Measurements from ENCODE around the gene LRP5. TPM values are rescaled to one million over a fixed set of nuclear protein-coding genes. Genes with fewer than 3 reads are reported as not detected.

Gene LRP5
- total and polyA plus RNA-seq, 2 experiments from 2014 or later = 43.9 to 54.3 TPM

DNA sequence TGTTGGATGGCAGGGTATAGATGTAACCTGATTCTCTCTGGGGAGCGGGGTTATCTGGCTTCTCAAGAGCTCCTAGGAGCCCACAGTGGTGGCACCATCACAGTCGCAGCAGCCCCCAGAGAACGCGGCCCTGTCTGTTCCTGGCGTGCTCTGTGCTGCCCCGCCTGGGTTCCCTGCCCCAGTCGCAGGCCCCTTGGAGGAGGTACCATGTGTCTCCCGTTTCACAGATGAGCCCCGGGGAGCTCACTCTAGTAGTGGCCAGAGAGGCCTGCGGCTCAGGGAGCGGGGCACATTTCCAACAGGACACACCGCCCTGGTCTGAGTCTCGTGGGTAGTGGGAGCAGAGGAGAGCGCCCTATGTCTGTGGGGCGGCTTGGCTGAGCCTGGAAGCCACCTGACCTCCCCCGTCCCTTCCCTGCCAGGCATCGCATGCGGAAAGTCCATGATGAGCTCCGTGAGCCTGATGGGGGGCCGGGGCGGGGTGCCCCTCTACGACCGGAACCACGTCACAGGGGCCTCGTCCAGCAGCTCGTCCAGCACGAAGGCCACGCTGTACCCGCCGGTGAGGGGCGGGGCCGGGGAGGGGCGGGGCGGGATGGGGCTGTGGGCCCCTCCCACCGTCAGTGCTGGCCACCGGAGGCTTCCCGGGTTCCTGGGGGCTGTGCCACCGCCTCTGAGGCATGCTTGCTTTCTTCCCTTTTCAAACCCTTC lies 127.1 kb downstream of the LRP5 start:
- no peaks in the 10 kb centered on the region for H3K36me3 ChIP-seq (replicated peaks; ENCODE audit: insufficient read depth, low read depth)
- H3K4me2 ChIP-seq = no peak overlapping the region
- DNase-seq (ENCODE audit: low spot score) = no peak
- no peak overlapping the region for H3K27ac ChIP-seq
- no peak overlapping the region for H2AFZ ChIP-seq
- no peak for TF ChIP-seq EZH2phosphoT487 (IDR thresholded peaks at IDR 0.05; ENCODE audit: low read depth, severe bottlenecking, unreplicated experiment)
- TF ChIP-seq, protein P1, sequence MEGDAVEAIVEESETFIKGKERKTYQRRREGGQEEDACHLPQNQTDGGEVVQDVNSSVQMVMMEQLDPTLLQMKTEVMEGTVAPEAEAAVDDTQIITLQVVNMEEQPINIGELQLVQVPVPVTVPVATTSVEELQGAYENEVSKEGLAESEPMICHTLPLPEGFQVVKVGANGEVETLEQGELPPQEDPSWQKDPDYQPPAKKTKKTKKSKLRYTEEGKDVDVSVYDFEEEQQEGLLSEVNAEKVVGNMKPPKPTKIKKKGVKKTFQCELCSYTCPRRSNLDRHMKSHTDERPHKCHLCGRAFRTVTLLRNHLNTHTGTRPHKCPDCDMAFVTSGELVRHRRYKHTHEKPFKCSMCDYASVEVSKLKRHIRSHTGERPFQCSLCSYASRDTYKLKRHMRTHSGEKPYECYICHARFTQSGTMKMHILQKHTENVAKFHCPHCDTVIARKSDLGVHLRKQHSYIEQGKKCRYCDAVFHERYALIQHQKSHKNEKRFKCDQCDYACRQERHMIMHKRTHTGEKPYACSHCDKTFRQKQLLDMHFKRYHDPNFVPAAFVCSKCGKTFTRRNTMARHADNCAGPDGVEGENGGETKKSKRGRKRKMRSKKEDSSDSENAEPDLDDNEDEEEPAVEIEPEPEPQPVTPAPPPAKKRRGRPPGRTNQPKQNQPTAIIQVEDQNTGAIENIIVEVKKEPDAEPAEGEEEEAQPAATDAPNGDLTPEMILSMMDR (IDR thresholded peaks at IDR 0.05; ENCODE audit: poor library complexity) = no peak
- TF ChIP-seq EZH2 (IDR thresholded peaks at IDR 0.05; ENCODE audit: borderline replicate concordance) = no peak
- WGBS (ENCODE audit: low lambda C conversion rate, missing lambda C conversion rate) = 94% methylated on average over 18 of the region's 38 CpGs
- H3K4me1 ChIP-seq (ENCODE audit: insufficient read depth) = peaks cover 9% of the 10 kb centered on the region
- H3K4me3 ChIP-seq = no peak overlapping the region
- no peaks in the 10 kb centered on the region for H4K20me1 ChIP-seq (ENCODE audit: insufficient read depth, poor library complexity, severe bottlenecking)
- no peaks in the 10 kb centered on the region for H3K9me3 ChIP-seq (ENCODE audit: low read depth)
- H3K27me3 ChIP-seq = no peaks in the 10 kb centered on the region
- no peaks in the 10 kb centered on the region for H3K79me2 ChIP-seq
- no peaks in the 10 kb centered on the region for H3K9me2 ChIP-seq (replicated peaks; ENCODE audit: insufficient read depth)

DNA sequence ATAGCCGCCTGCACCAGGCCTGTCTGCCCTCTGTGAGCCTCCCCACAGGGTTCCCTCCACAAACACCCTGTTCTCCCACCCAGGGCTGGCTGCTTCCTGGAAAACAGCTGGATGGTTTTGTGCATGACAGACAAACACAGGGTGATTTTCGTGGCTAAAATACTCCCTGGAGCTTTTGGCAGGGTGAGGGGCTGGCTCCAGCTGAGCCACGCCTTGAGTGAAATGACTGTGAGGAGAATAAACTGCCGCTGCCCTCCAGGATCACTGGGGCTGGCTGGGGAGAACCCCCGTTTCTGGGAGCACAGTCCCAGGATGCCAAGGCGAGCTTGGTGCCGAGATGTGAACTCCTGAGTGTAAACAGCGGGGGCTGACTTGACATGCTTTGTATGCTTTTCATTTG lies 127.8 kb downstream of the LRP5 start:
- WGBS (ENCODE audit: low lambda C conversion rate, missing lambda C conversion rate) = 78% methylated on average over 8 of the region's 8 CpGs
- H3K4me1 ChIP-seq (ENCODE audit: insufficient read depth) = peaks cover 9% of the 10 kb centered on the region
- no peaks in the 10 kb centered on the region for H4K20me1 ChIP-seq (ENCODE audit: insufficient read depth, poor library complexity, severe bottlenecking)
- H3K27ac ChIP-seq = no peak overlapping the region
- DNase-seq (ENCODE audit: low spot score) = no peak
- H3K27me3 ChIP-seq = no peaks in the 10 kb centered on the region
- H3K4me2 ChIP-seq = no peak overlapping the region
- H2AFZ ChIP-seq = no peak overlapping the region
- H3K79me2 ChIP-seq = no peaks in the 10 kb centered on the region
- TF ChIP-seq, protein P1 (IDR thresholded peaks at IDR 0.05; ENCODE audit: poor library complexity) = no peak
- no peak for TF ChIP-seq EZH2 (IDR thresholded peaks at IDR 0.05; ENCODE audit: borderline replicate concordance)
- no peak for TF ChIP-seq EZH2phosphoT487 (IDR thresholded peaks at IDR 0.05; ENCODE audit: low read depth, severe bottlenecking, unreplicated experiment)
- no peaks in the 10 kb centered on the region for H3K9me3 ChIP-seq (ENCODE audit: low read depth)
- H3K36me3 ChIP-seq (replicated peaks; ENCODE audit: insufficient read depth, low read depth) = no peaks in the 10 kb centered on the region
- no peak overlapping the region for H3K4me3 ChIP-seq
- no peaks in the 10 kb centered on the region for H3K9me2 ChIP-seq (replicated peaks; ENCODE audit: insufficient read depth)

DNA sequence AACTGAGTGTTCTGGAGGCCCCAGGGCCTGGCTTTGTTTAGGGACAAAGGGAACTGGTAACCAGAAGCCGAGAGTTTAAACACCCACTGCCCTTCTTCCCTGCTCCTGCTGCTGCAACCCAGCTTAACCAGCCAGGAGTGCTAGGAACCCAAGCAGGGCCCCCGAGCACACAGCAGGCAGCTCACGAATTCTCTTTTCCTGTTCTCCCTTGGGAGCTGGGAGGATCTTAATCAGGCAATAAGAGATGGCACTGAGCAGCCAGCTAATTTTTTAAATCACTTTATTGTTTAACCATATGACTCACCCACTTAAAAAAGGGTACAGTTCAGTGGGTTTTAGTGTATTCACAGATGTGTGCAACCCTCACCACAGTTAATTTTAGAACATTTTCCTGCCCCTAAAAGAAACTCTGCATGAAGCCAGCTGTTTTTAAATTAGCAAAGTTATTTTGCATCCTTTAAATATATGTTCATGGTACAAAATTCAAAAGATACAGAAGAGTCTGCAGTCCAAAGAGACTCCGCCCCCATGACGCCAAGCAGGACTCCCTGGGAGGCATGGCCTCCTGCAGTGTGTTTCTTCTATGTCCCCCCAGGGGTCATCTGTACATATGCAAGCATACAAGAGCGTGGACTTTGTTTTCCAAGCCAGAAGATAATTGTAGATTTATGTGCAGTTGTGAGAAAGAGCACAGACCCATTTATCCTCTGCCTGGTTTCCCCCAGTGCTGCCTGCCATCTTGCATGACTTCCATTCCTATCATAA lies 129.3 kb downstream of the LRP5 start:
- Histone ChIP-seq H3K27ac (peak overlapping the region; percentile 10), H2AFZ (no peak overlapping the region), H3K79me2 (no peaks in the 10 kb centered on the region), H3K4me1 (ENCODE audit: insufficient read depth) (peaks cover 9% of the 10 kb centered on the region), H3K9me3 (ENCODE audit: low read depth) (no peaks in the 10 kb centered on the region), H4K20me1 (ENCODE audit: insufficient read depth, poor library complexity, severe bottlenecking) (no peaks in the 10 kb centered on the region), H3K36me3 (replicated peaks; ENCODE audit: insufficient read depth, low read depth) (no peaks in the 10 kb centered on the region), H3K4me3 (no peak overlapping the region), H3K9me2 (replicated peaks; ENCODE audit: insufficient read depth) (no peaks in the 10 kb centered on the region), H3K27me3 (no peaks in the 10 kb centered on the region), H3K4me2 (no peak overlapping the region)
- WGBS (ENCODE audit: low lambda C conversion rate, missing lambda C conversion rate) = 52% methylated on average over 6 of the region's 6 CpGs
- TF ChIP-seq EZH2phosphoT487 (IDR thresholded peaks at IDR 0.05; ENCODE audit: low read depth, severe bottlenecking, unreplicated experiment) = no peak
- TF ChIP-seq EZH2 (IDR thresholded peaks at IDR 0.05; ENCODE audit: borderline replicate concordance) = no peak
- no peak for DNase-seq (ENCODE audit: low spot score)

GRCh38 chr11:68442433-68442832 lies 130.0 kb downstream of the LRP5 start:
- no peak overlapping the region for H3K4me3 ChIP-seq
- H3K36me3 ChIP-seq (replicated peaks; ENCODE audit: insufficient read depth, low read depth) = no peaks in the 10 kb centered on the region
- H3K9me3 ChIP-seq (ENCODE audit: low read depth) = no peaks in the 10 kb centered on the region
- H3K9me2 ChIP-seq (replicated peaks; ENCODE audit: insufficient read depth) = no peaks in the 10 kb centered on the region
- DNase-seq (ENCODE audit: low spot score) = no peak
- H4K20me1 ChIP-seq (ENCODE audit: insufficient read depth, poor library complexity, severe bottlenecking) = no peaks in the 10 kb centered on the region
- H2AFZ ChIP-seq = no peak overlapping the region
- H3K4me2 ChIP-seq = no peak overlapping the region
- H3K27me3 ChIP-seq = no peaks in the 10 kb centered on the region
- no peak for TF ChIP-seq EZH2 (IDR thresholded peaks at IDR 0.05; ENCODE audit: borderline replicate concordance)
- no peak for TF ChIP-seq EZH2phosphoT487 (IDR thresholded peaks at IDR 0.05; ENCODE audit: low read depth, severe bottlenecking, unreplicated experiment)
- TF ChIP-seq, protein P1 (IDR thresholded peaks at IDR 0.05; ENCODE audit: poor library complexity) = no peak
- no peaks in the 10 kb centered on the region for H3K79me2 ChIP-seq
- WGBS (ENCODE audit: low lambda C conversion rate, missing lambda C conversion rate) = 87% methylated on average over 10 of the region's 10 CpGs
- H3K4me1 ChIP-seq (ENCODE audit: insufficient read depth) = peaks cover 9% of the 10 kb centered on the region
- no peak overlapping the region for H3K27ac ChIP-seq
